Measurements from ENCODE around the gene BCAS3.
A peak's percentile ranks its signal among the peaks of the same experiment; 100 is the strongest.

BCAS3 gene

GRCh38 chr17:61314368-61315078 lies 636.9 kb downstream of the BCAS3 start:
- WGBS (ENCODE audit: insufficient coverage): 95% methylated on average over 8 of the region's 8 CpGs
- DNase-seq: peak in 1 of 3 donors; percentile 2

GRCh38 chr17:61316633-61317032 lies 639.0 kb downstream of the BCAS3 start:
- no peak overlapping the region for H3K4me3 ChIP-seq (ENCODE audit: control insufficient read depth in 1 of 7, extremely low read depth in 1 of 7, insufficient read depth in 4 of 7, low read depth in 2 of 7, low read length in 6 of 7)
- H3K27ac ChIP-seq (ENCODE audit: insufficient read depth in 1 of 2, low read depth in 1 of 2, low read length in 2 of 2, poor library complexity in 1 of 2, severe bottlenecking in 2 of 2): no peak overlapping the region
- no peaks in the 10 kb centered on the region for H3K9me3 ChIP-seq (ENCODE audit: control extremely low read depth in 1 of 5, control insufficient read depth in 4 of 5, insufficient read depth in 2 of 5, low read depth in 1 of 5, low read length in 4 of 5)
- 96% methylated on average over 4 of the region's 6 CpGs for WGBS (ENCODE audit: insufficient coverage)
- H3K27me3 ChIP-seq (replicated peaks in 2 of 5; ENCODE audit: control insufficient read depth in 4 of 5, insufficient read depth in 5 of 5, low read length in 4 of 5): no peaks in the 10 kb centered on the region
- H3K36me3 ChIP-seq (ENCODE audit: control insufficient read depth in 4 of 4, insufficient read depth in 4 of 4, low read length in 3 of 4): no peaks in the 10 kb centered on the region
- POLR2A ChIA-PET: no interaction called here
- DNase-seq: no peak
- no peaks in the 10 kb centered on the region for H3K4me1 ChIP-seq (ENCODE audit: control extremely low read depth in 1 of 4, control insufficient read depth in 4 of 4, insufficient read depth in 4 of 4, low read length in 3 of 4)
- CTCF ChIA-PET: no interaction called here

More at GRCh38 chr17:61314368-61315078, 636.9 kb downstream of the BCAS3 start:
- H3K4me1 ChIP-seq (ENCODE audit: control extremely low read depth in 1 of 4, control insufficient read depth in 4 of 4, insufficient read depth in 4 of 4, low read length in 3 of 4): no peaks in the 10 kb centered on the region
- no peaks in the 10 kb centered on the region for H3K9me3 ChIP-seq (ENCODE audit: control extremely low read depth in 1 of 5, control insufficient read depth in 4 of 5, insufficient read depth in 2 of 5, low read depth in 1 of 5, low read length in 4 of 5)
- ChIA-PET CTCF (interaction anchor here (1.2 kb wide), 1 partner anchor 10 kb away, joined by 4 read pairs; no protein-coding TSS in a partner anchor), POLR2A (interaction anchor here (0.5 kb wide), 1 partner anchor 46 kb away, joined by 3 read pairs; no protein-coding TSS in a partner anchor)
- no peaks in the 10 kb centered on the region for H3K27me3 ChIP-seq (replicated peaks in 2 of 5; ENCODE audit: control insufficient read depth in 4 of 5, insufficient read depth in 5 of 5, low read length in 4 of 5)
- no peaks in the 10 kb centered on the region for H3K36me3 ChIP-seq (ENCODE audit: control insufficient read depth in 4 of 4, insufficient read depth in 4 of 4, low read length in 3 of 4)
- no peak overlapping the region for H3K27ac ChIP-seq (ENCODE audit: insufficient read depth in 1 of 2, low read depth in 1 of 2, low read length in 2 of 2, poor library complexity in 1 of 2, severe bottlenecking in 2 of 2)
- H3K4me3 ChIP-seq (ENCODE audit: control insufficient read depth in 1 of 7, extremely low read depth in 1 of 7, insufficient read depth in 4 of 7, low read depth in 2 of 7, low read length in 6 of 7): no peak overlapping the region

- WGBS (ENCODE audit: insufficient coverage): 95% methylated on average over 9 of the region's 11 CpGs
- Histone ChIP-seq H3K27me3 (replicated peaks in 2 of 5; ENCODE audit: control insufficient read depth in 4 of 5, insufficient read depth in 5 of 5, low read length in 4 of 5) (no peaks in the 10 kb centered on the region), H3K4me3 (ENCODE audit: control insufficient read depth in 1 of 7, extremely low read depth in 1 of 7, insufficient read depth in 4 of 7, low read depth in 2 of 7, low read length in 6 of 7) (no peak overlapping the region), H3K9me3 (ENCODE audit: control extremely low read depth in 1 of 5, control insufficient read depth in 4 of 5, insufficient read depth in 2 of 5, low read depth in 1 of 5, low read length in 4 of 5) (no peaks in the 10 kb centered on the region), H3K27ac (ENCODE audit: insufficient read depth in 1 of 2, low read depth in 1 of 2, low read length in 2 of 2, poor library complexity in 1 of 2, severe bottlenecking in 2 of 2) (no peak overlapping the region), H3K4me1 (ENCODE audit: control extremely low read depth in 1 of 4, control insufficient read depth in 4 of 4, insufficient read depth in 4 of 4, low read length in 3 of 4) (no peaks in the 10 kb centered on the region), H3K36me3 (ENCODE audit: control insufficient read depth in 4 of 4, insufficient read depth in 4 of 4, low read length in 3 of 4) (no peaks in the 10 kb centered on the region)
- CTCF ChIA-PET: no interaction called here
- no peak for DNase-seq
- POLR2A ChIA-PET: no interaction called here
Observed at GRCh38 chr17:61317779-61318178, 640.1 kb downstream of the BCAS3 start.

- H3K27me3 ChIP-seq (replicated peaks in 2 of 5; ENCODE audit: control insufficient read depth in 4 of 5, insufficient read depth in 5 of 5, low read length in 4 of 5): no peaks in the 10 kb centered on the region
- POLR2A ChIA-PET: no interaction called here
- no peaks in the 10 kb centered on the region for H3K9me3 ChIP-seq (ENCODE audit: control extremely low read depth in 1 of 5, control insufficient read depth in 4 of 5, insufficient read depth in 2 of 5, low read depth in 1 of 5, low read length in 4 of 5)
- no peaks in the 10 kb centered on the region for H3K36me3 ChIP-seq (ENCODE audit: control insufficient read depth in 4 of 4, insufficient read depth in 4 of 4, low read length in 3 of 4)
- DNase-seq: no peak
- WGBS (ENCODE audit: insufficient coverage): 80% methylated on average over 5 of the region's 5 CpGs
- no peak overlapping the region for H3K27ac ChIP-seq (ENCODE audit: insufficient read depth in 1 of 2, low read depth in 1 of 2, low read length in 2 of 2, poor library complexity in 1 of 2, severe bottlenecking in 2 of 2)
- no peak overlapping the region for H3K4me3 ChIP-seq (ENCODE audit: control insufficient read depth in 1 of 7, extremely low read depth in 1 of 7, insufficient read depth in 4 of 7, low read depth in 2 of 7, low read length in 6 of 7)
- H3K4me1 ChIP-seq (ENCODE audit: control extremely low read depth in 1 of 4, control insufficient read depth in 4 of 4, insufficient read depth in 4 of 4, low read length in 3 of 4): no peaks in the 10 kb centered on the region
- CTCF ChIA-PET: interaction anchor here (1.2 kb wide), 1 partner anchor 14 kb away, joined by 3 read pairs; no protein-coding TSS in a partner anchor
Observed at GRCh38 chr17:61318684-61319098, 641.0 kb downstream of the BCAS3 start.

- Histone ChIP-seq H3K4me1 (ENCODE audit: control extremely low read depth in 1 of 4, control insufficient read depth in 4 of 4, insufficient read depth in 4 of 4, low read length in 3 of 4) (no peaks in the 10 kb centered on the region), H3K27me3 (replicated peaks in 2 of 5; ENCODE audit: control insufficient read depth in 4 of 5, insufficient read depth in 5 of 5, low read length in 4 of 5) (no peaks in the 10 kb centered on the region), H3K9me3 (ENCODE audit: control extremely low read depth in 1 of 5, control insufficient read depth in 4 of 5, insufficient read depth in 2 of 5, low read depth in 1 of 5, low read length in 4 of 5) (no peaks in the 10 kb centered on the region), H3K4me3 (ENCODE audit: control insufficient read depth in 1 of 7, extremely low read depth in 1 of 7, insufficient read depth in 4 of 7, low read depth in 2 of 7, low read length in 6 of 7) (no peak overlapping the region), H3K36me3 (ENCODE audit: control insufficient read depth in 4 of 4, insufficient read depth in 4 of 4, low read length in 3 of 4) (no peaks in the 10 kb centered on the region), H3K27ac (ENCODE audit: insufficient read depth in 1 of 2, low read depth in 1 of 2, low read length in 2 of 2, poor library complexity in 1 of 2, severe bottlenecking in 2 of 2) (no peak overlapping the region)
- 100% methylated on average over 6 of the region's 6 CpGs for WGBS (ENCODE audit: insufficient coverage)
- CTCF ChIA-PET: interaction anchor here (0.6 kb wide), 1 partner anchor 51 kb away, joined by 3 read pairs; no protein-coding TSS in a partner anchor
- POLR2A ChIA-PET: no interaction called here
- no peak for DNase-seq
Observed at GRCh38 chr17:61321344-61321743, 643.7 kb downstream of the BCAS3 start.

GRCh38 chr17:61322325-61323002 lies 644.8 kb downstream of the BCAS3 start:
- Histone ChIP-seq H3K9me3 (ENCODE audit: control extremely low read depth in 1 of 5, control insufficient read depth in 4 of 5, insufficient read depth in 2 of 5, low read depth in 1 of 5, low read length in 4 of 5) (no peaks in the 10 kb centered on the region), H3K27me3 (replicated peaks in 2 of 5; ENCODE audit: control insufficient read depth in 4 of 5, insufficient read depth in 5 of 5, low read length in 4 of 5) (no peaks in the 10 kb centered on the region), H3K27ac (ENCODE audit: insufficient read depth in 1 of 2, low read depth in 1 of 2, low read length in 2 of 2, poor library complexity in 1 of 2, severe bottlenecking in 2 of 2) (no peak overlapping the region), H3K4me1 (ENCODE audit: control extremely low read depth in 1 of 4, control insufficient read depth in 4 of 4, insufficient read depth in 4 of 4, low read length in 3 of 4) (no peaks in the 10 kb centered on the region), H3K36me3 (ENCODE audit: control insufficient read depth in 4 of 4, insufficient read depth in 4 of 4, low read length in 3 of 4) (no peaks in the 10 kb centered on the region), H3K4me3 (ENCODE audit: control insufficient read depth in 1 of 7, extremely low read depth in 1 of 7, insufficient read depth in 4 of 7, low read depth in 2 of 7, low read length in 6 of 7) (no peak overlapping the region)
- DNase-seq: no peak
- WGBS (ENCODE audit: insufficient coverage): 89% methylated on average over 3 of the region's 4 CpGs
- CTCF ChIA-PET: no interaction called here
- POLR2A ChIA-PET: interaction anchor here (0.6 kb wide), 1 partner anchor 1169 kb away, joined by 4 read pairs; no protein-coding TSS in a partner anchor

Data from common myeloid progenitor, CD34-positive (primary cell).